ENCODE data around the gene IER2. TPM values are rescaled to one million over a fixed set of nuclear protein-coding genes. Genes with fewer than 3 reads are reported as not detected.

Gene IER2
- total and polyA plus RNA-seq, 2 of the 4 experiments (the other 2 are of a cell fraction): 7.7 to 102 TPM

- intact Hi-C loops (cut with micrococcal nuclease) (no loop called here), in situ Hi-C loops (cut with MboI; ENCODE audit: low sequenced_read_pairs) (no loop called here), dilution Hi-C loops (cut with HindIII; ENCODE audit: low sequenced_read_pairs, unreplicated experiment) (no loop called here)
- no peak overlapping the region for H3K18ac ChIP-seq (ENCODE audit: low read depth, low read length)
- no peak overlapping the region for H2BK20ac ChIP-seq (ENCODE audit: low read depth, low read length)
- 100% methylated on average over 1 of the region's 6 CpGs; no CpG with 5 or more reads in 1 of the 2 experiments for WGBS, 2 experiments (ENCODE audit: extremely low coverage in 2 of 2, insufficient read length in 1 of 2)
- no peak overlapping the region for H2AK5ac ChIP-seq (ENCODE audit: low read depth, low read length)
- no peak for TF ChIP-seq SMC3 (IDR thresholded peaks at IDR 0.05; ENCODE audit: low read depth, low read length)
- H4K91ac ChIP-seq (ENCODE audit: insufficient read depth, low read depth, low read length): no peak overlapping the region
- peaks cover 90% of the 10 kb centered on the region for H4K20me1 ChIP-seq (ENCODE audit: insufficient read depth, low read length)
- no peak overlapping the region for H2BK5ac ChIP-seq (ENCODE audit: low read depth, low read length, poor library complexity, severe bottlenecking)
- H4K8ac ChIP-seq (ENCODE audit: low read depth in 2 of 2, low read length in 2 of 2): no peak overlapping the region
- no peak overlapping the region for H2BK120ac ChIP-seq (ENCODE audit: low read depth, low read length)
- ATAC-seq (ENCODE audit: low read depth): no peak
- no peak for DNase-seq
- peaks cover 10 to 83% of the 10 kb centered on the region in 2 experiments; a peak in 3 of 4 replicates for H3K79me1 ChIP-seq (ENCODE audit: low read depth in 1 of 2, low read length in 2 of 2)
- no peak overlapping the region for H3K14ac ChIP-seq (replicated peaks; ENCODE audit: low read depth, low read length)
- H3K27ac ChIP-seq (ENCODE audit: insufficient read depth, low read length): no peak overlapping the region
- no peak overlapping the region for H3K23ac ChIP-seq (ENCODE audit: low read depth, low read length)
- H2BK15ac ChIP-seq (ENCODE audit: low read depth, low read length): no peak overlapping the region
- CTCF ChIA-PET: interaction anchor here (0.6 kb wide), 1 partner anchor 243 kb away, joined by 3 read pairs; no protein-coding TSS in a partner anchor
- H4K5ac ChIP-seq (ENCODE audit: low read depth, low read length): no peak overlapping the region
- H2AFZ ChIP-seq (replicated peaks; ENCODE audit: low read length, poor library complexity): no peak overlapping the region
- no peaks in the 10 kb centered on the region for H3K9me3 ChIP-seq (ENCODE audit: control insufficient read depth, insufficient read depth, low read length)
- peaks cover 29% of the 10 kb centered on the region for H3K9me1 ChIP-seq (ENCODE audit: insufficient read depth, low read length)
- H3K4me1 ChIP-seq (ENCODE audit: control insufficient read depth, insufficient read depth, low read length): peaks cover 13% of the 10 kb centered on the region; the same call in 1 of the 2 replicates
- H3K27me3 ChIP-seq (ENCODE audit: control insufficient read depth, insufficient read depth, low read length): no peaks in the 10 kb centered on the region
- H3K4me2 ChIP-seq (ENCODE audit: low read depth, low read length): no peak overlapping the region
- POLR2A ChIA-PET (ENCODE audit: unreplicated experiment): no interaction called here
- no peak overlapping the region for H3K4ac ChIP-seq (ENCODE audit: low read depth, low read length)
- no TSS peak for BruUV-seq (replicated peaks)
- H3K4me3 ChIP-seq (ENCODE audit: insufficient read depth, low read depth, low read length): no peak overlapping the region
- H3K56ac ChIP-seq (ENCODE audit: extremely low read depth, insufficient read depth, low read length): no peak overlapping the region
- peaks cover 14% of the 10 kb centered on the region for H3K36me3 ChIP-seq (ENCODE audit: control insufficient read depth, insufficient read depth, low read length)
- H3K9ac ChIP-seq (ENCODE audit: low read depth, low read length): no peak overlapping the region
- H2AK9ac ChIP-seq (replicated peaks; ENCODE audit: low read depth, low read length, poor library complexity): no peak overlapping the region
Observed at GRCh38 chr19:13127811-13128575, 22.2 kb upstream of the IER2 start.

All from IMR-90 (cell line).